HepG2 (cell line): ENCODE data around the gene FGF14. TPM values are rescaled to one million over a fixed set of nuclear protein-coding genes. Genes with fewer than 3 reads are reported as not detected.

Source experiments
- ATAC-seq: fragments of 200-7000 bp; cut with Tn5 transposase; 3 replicates; pipeline ENCODE4 v1.9.1; 2020; ENCODE audit warnings: mild to moderate bottlenecking, moderate library complexity
- BruUV-seq: library from RNA; stranded (reverse); fragments of 400-500 nt; replicated peaks from 2 replicates; lab custom pipeline; 2021; lab: Mats Ljungman, UMichigan
- CTCF ChIA-PET: fragments of 300-600 bp; formaldehyde crosslinking; extraction: SDS; loops from one replicate; lab custom pipeline; 2021; ENCODE audit warnings: low total read pairs, inconsistent platforms, low intra/inter-chr PET ratio; lab: Yijun Ruan, JAX
- POLR2A ChIA-PET: fragments of 350-600 bp; sonication (Branson Sonifier 250); formaldehyde crosslinking; loops from one replicate; lab custom pipeline; 2020; ENCODE audit warnings: antibody characterized with exemption, inconsistent platforms; lab: Yijun Ruan, JAX
- DNase-seq: peaks from one replicate; pipeline ENCODE4 v3.0.0-alpha.2; 2015; ENCODE audit warnings: low spot score
- FAIRE-seq: peaks from 3 replicates; lab custom pipeline; 2011; peaks lifted over from hg19 to GRCh38; lab: Jason Lieb, UNC
- H2AFZ ChIP-seq: one replicate; pipeline ENCODE4 v1.6.1; 2011; ENCODE audit warnings: low read length, inconsistent platforms
- H3K27ac ChIP-seq: fragments of 300-600 bp; 3 replicates; pipeline ENCODE4 v1.8.0; 2011; ENCODE audit warnings: mixed run types, mild to moderate bottlenecking, mixed read lengths, low read length, inconsistent platforms; ENCODE audit not compliant: insufficient read depth; ENCODE audit errors: extremely low read length
- H3K27me3 ChIP-seq, 2 experiments: fragments of 200-600 bp in 1 of 2; 2 replicates in 1 of 2; 3 replicates in 1 of 2; pipeline versions ENCODE4 v1.6.0 to v1.8.0; 2011; ENCODE audit warnings: low read length in 2 of 2, mild to moderate bottlenecking in 2 of 2, moderate library complexity in 2 of 2, inconsistent platforms in 1 of 2; ENCODE audit not compliant: insufficient read depth in 2 of 2, control insufficient read depth in 1 of 2
- H3K36me3 ChIP-seq, 2 experiments: fragments of 200-600 bp in 1 of 2; replicated peaks in 1 of 2; 2 replicates in 1 of 2; 3 replicates in 1 of 2; pipeline versions ENCODE4 v1.5.1 to v1.8.0; 2011; ENCODE audit warnings: low read length in 2 of 2, inconsistent platforms in 1 of 2; ENCODE audit not compliant: insufficient read depth in 2 of 2, control insufficient read depth in 1 of 2
- H3K4me1 ChIP-seq: 2 replicates; pipeline ENCODE4 v1.5.1; 2012; ENCODE audit warnings: low read length, inconsistent platforms; ENCODE audit not compliant: insufficient read depth
- H3K4me2 ChIP-seq: 2 replicates; pipeline ENCODE4 v1.6.0; 2011; ENCODE audit warnings: low read depth, low read length, inconsistent platforms
- H3K4me3 ChIP-seq, 3 experiments: fragments of 200-600 bp in 1 of 3; sonication (generic), shearing (Covaris generic) in 1 of 3; replicated peaks in 1 of 3; 2 replicates each; pipeline ENCODE4 v1.5.1; 2011 to 2016; ENCODE audit warnings: low read length in 3 of 3, inconsistent platforms in 2 of 3, low read depth in 2 of 3, mild to moderate bottlenecking in 2 of 3, control low read depth in 1 of 3, mixed read lengths in 1 of 3; ENCODE audit not compliant: insufficient read depth in 1 of 3
- H3K79me2 ChIP-seq: one replicate; pipeline ENCODE4 v1.6.1; 2011; ENCODE audit warnings: low read length, inconsistent platforms; ENCODE audit not compliant: insufficient read depth
- H3K9ac ChIP-seq: 2 replicates; pipeline ENCODE4 v1.6.0; 2011; ENCODE audit warnings: mild to moderate bottlenecking, low read depth, low read length, inconsistent platforms; ENCODE audit not compliant: insufficient read depth
- H3K9me3 ChIP-seq: 2 replicates; pipeline ENCODE4 v1.5.1; 2012; ENCODE audit warnings: mild to moderate bottlenecking, low read length
- H4K20me1 ChIP-seq: 2 replicates; pipeline ENCODE4 v1.6.0; 2011; ENCODE audit warnings: inconsistent platforms, mild to moderate bottlenecking, low read length, moderate library complexity; ENCODE audit not compliant: insufficient read depth
- ATF3 ChIP-seq: sonication (generic); formaldehyde crosslinking; IDR thresholded peaks from 2 replicates; pipeline ENCODE4 v1.4.0; 2020; ENCODE audit warnings: missing genetic modification reagents
- MYPOP ChIP-seq: sonication (generic); formaldehyde crosslinking; IDR thresholded peaks from 2 replicates; pipeline ENCODE4 v1.8.1; 2023; ENCODE audit warnings: mild to moderate bottlenecking, moderate library complexity, missing genetic modification reagents
- NFE2L2 ChIP-seq: fragments of 150-350 bp; IDR thresholded peaks from 2 replicates; pipeline ENCODE4 v1.6.1; 2014; ENCODE audit warnings: low read length
- ZBTB38 ChIP-seq: sonication (generic); formaldehyde crosslinking; IDR thresholded peaks from 2 replicates; pipeline ENCODE4 v1.5.1; 2020; ENCODE audit warnings: mild to moderate bottlenecking, missing genetic modification reagents
- ZNF24 ChIP-seq: fragments of 450-650 bp; IDR thresholded peaks from 2 replicates; pipeline ENCODE4 v1.6.1; 2017; ENCODE audit warnings: antibody characterized with exemption, mild to moderate bottlenecking
- ZNF569 ChIP-seq: sonication (generic); formaldehyde crosslinking; IDR thresholded peaks from 2 replicates; pipeline ENCODE4 v1.5.0; 2020; ENCODE audit warnings: mild to moderate bottlenecking, missing genetic modification reagents, moderate library complexity, borderline replicate concordance
- ZSCAN21 ChIP-seq: sonication (generic); formaldehyde crosslinking; IDR thresholded peaks from 2 replicates; pipeline ENCODE4 v1.8.0; 2022; ENCODE audit warnings: mild to moderate bottlenecking, missing genetic modification reagents, moderate library complexity, borderline replicate concordance
- WGBS: methylation state at CpG from one replicate; pipeline ENCODE4 v1.1.6; 2017; ENCODE audit warnings: low lambda C conversion rate; 5-methylcytosine and 5-hydroxymethylcytosine counted together
- in situ Hi-C: cut with HindIII; loops from 2 replicates; pipeline ENCODE4 v1.10.0; 2017; ENCODE audit warnings: low pct_unique_long_range_greater_than_20kb; ENCODE audit not compliant: extremely low pct_ligation_motif_present
- intact Hi-C: fragments of 100-400 bp; cut with micrococcal nuclease; formaldehyde crosslinking; loops from one replicate; pipeline ENCODE4 v1.10.0; 2022; ENCODE audit not compliant: unreplicated experiment
- polyA plus RNA-seq, 8 experiments: library from polyadenylated mRNA; depleted of rRNA in 3 of 8; stranded (reverse) in 7 of 8; unstranded in 1 of 8; fragments of >200 nt; fragmentation: Illumina TruSeq in 4 of 8; extraction: Trizol in 4 of 8; gene quantifications; 2 replicates each; pipeline versions ENCODE4 v1.2.1 to v1.2.3, GENCODE V29; 2011 to 2016; ENCODE audit warnings: low read depth in 4 of 8, missing spikeins in 1 of 8, mixed read lengths in 1 of 8; ENCODE audit not compliant: insufficient read depth in 1 of 8
- total RNA-seq, 5 experiments: library from RNA; depleted of rRNA; stranded (reverse); fragments of >200 nt; fragmentation: Illumina TruSeq; extraction: Trizol; gene quantifications; 2 replicates each; pipeline ENCODE4 v1.2.3, GENCODE V29; 2016; ENCODE audit warnings: low read depth in 1 of 5

Gene FGF14
- total and polyA plus RNA-seq, 2 of the 13 experiments (the other 11 are each of a cell fraction or from before 2014, with no cell fraction given) = not detected

- TF ChIP-seq MYPOP (CRISPR knock-in tag) = no peak
- no peak for TF ChIP-seq NFE2L2
- TF ChIP-seq ZSCAN21 (CRISPR knock-in tag) = no peak
Observed at GRCh38 chr13:102240110-102240509, 161.7 kb downstream of the FGF14 start (continued).

GRCh38 chr13:102237230-102237629 lies 164.6 kb downstream of the FGF14 start:
- CTCF ChIA-PET = no interaction called here
- peak; percentile 41 for ATAC-seq
- 13% methylated on average over 6 of the region's 6 CpGs for WGBS
- no peak for FAIRE-seq
- H3K9me3 ChIP-seq = no peaks in the 10 kb centered on the region
- H3K4me2 ChIP-seq = no peak overlapping the region
- H3K79me2 ChIP-seq = no peaks in the 10 kb centered on the region
- H2AFZ ChIP-seq = no peak overlapping the region
- in situ Hi-C loops = no loop called here
- H3K27me3 ChIP-seq = no peaks in the 10 kb centered on the region
- H3K4me3 ChIP-seq = no peak overlapping the region
- no peak for TF ChIP-seq ZBTB38 (CRISPR knock-in tag)
- TF ChIP-seq ZNF569 (CRISPR knock-in tag) = no peak
- no peak for TF ChIP-seq ATF3
- TF ChIP-seq ZNF24 = no peak
- TF ChIP-seq, all 625 proteins: peak for 0
- Histone ChIP-seq H3K36me3 (no peaks in the 10 kb centered on the region), H3K9ac (no peak overlapping the region), H4K20me1 (no peaks in the 10 kb centered on the region), H3K27ac (no peak overlapping the region), H3K4me1 (peaks cover 22% of the 10 kb centered on the region)
- POLR2A ChIA-PET = no interaction called here
- intact Hi-C loops = no loop called here
- DNase-seq = no peak
- no TSS peak for BruUV-seq
